K562 (cell line): Measurements from ENCODE around the gene ZNF778. TPM values are rescaled to one million over a fixed set of nuclear protein-coding genes. Genes with fewer than 3 reads are reported as not detected.

Experiments
- ATAC-seq: fragments of 200-7000 bp; cut with Tn5 transposase; 3 replicates; pipeline ENCODE4 v1.9.1; 2020; ENCODE audit warnings: moderate library complexity
- BruUV-seq: library from RNA; stranded (reverse); fragments of 400-500 nt; replicated peaks from 2 replicates; lab custom pipeline; 2021; lab: Mats Ljungman, UMichigan
- CTCF ChIA-PET: fragments of 300-600 bp; formaldehyde crosslinking; extraction: SDS; loops from one replicate; lab custom pipeline; 2021; ENCODE audit warnings: low intra/inter-chr PET ratio; lab: Yijun Ruan, JAX
- POLR2A ChIA-PET: fragments of 300-600, 350-650 bp; sonication (Branson Sonifier 250); formaldehyde crosslinking; extraction: SDS; loops from one replicate; lab custom pipeline; 2021; ENCODE audit warnings: antibody characterized with exemption, inconsistent platforms; lab: Yijun Ruan, JAX
- DNase-seq, 4 experiments: peaks; one replicate each; pipeline versions ENCODE4 v3.0.0 to v3.0.0-alpha.2; 2011 to 2018; ENCODE audit warnings: low spot score in 3 of 4, mixed read lengths in 3 of 4; ENCODE audit errors: extremely low read depth in 1 of 4
- FAIRE-seq: peaks from 2 replicates; lab custom pipeline; 2011; peaks lifted over from hg19 to GRCh38; lab: Jason Lieb, UNC
- H2AFZ ChIP-seq: 2 replicates; pipeline ENCODE4 v1.6.0; 2011; ENCODE audit warnings: low read depth, low read length, control low read depth, inconsistent platforms
- H3K27ac ChIP-seq: fragments of 200-600 bp; 3 replicates; pipeline ENCODE4 v1.8.0; 2011; ENCODE audit warnings: low read depth, mild to moderate bottlenecking, control low read depth, inconsistent platforms, low read length, moderate library complexity, mixed read lengths; ENCODE audit errors: extremely low read depth
- H3K27me3 ChIP-seq, 2 experiments: fragments of 300-600 bp in 1 of 2; 2 replicates in 1 of 2; 3 replicates in 1 of 2; pipeline versions ENCODE4 v1.6.0 to v1.8.0; 2011; ENCODE audit warnings: inconsistent platforms in 2 of 2, low read length in 2 of 2, mild to moderate bottlenecking in 1 of 2, mixed read lengths in 1 of 2, moderate library complexity in 1 of 2; ENCODE audit not compliant: control insufficient read depth in 2 of 2, insufficient read depth in 2 of 2
- H3K36me3 ChIP-seq: fragments of 300-600 bp; 3 replicates; pipeline ENCODE4 v1.8.0; 2011; ENCODE audit warnings: mild to moderate bottlenecking, low read length, inconsistent platforms; ENCODE audit not compliant: control insufficient read depth, insufficient read depth
- H3K4me1 ChIP-seq, 2 experiments: fragments of 200-600 bp in 1 of 2; replicated peaks in 1 of 2; 2 replicates in 1 of 2; 3 replicates in 1 of 2; pipeline versions ENCODE4 v1.5.1 to v1.8.0; 2011; ENCODE audit warnings: inconsistent platforms in 2 of 2, low read length in 2 of 2, mild to moderate bottlenecking in 1 of 2, mixed read lengths in 1 of 2, moderate library complexity in 1 of 2; ENCODE audit not compliant: control insufficient read depth in 2 of 2, insufficient read depth in 2 of 2
- H3K4me2 ChIP-seq: 2 replicates; pipeline ENCODE4 v1.6.1; 2011; ENCODE audit warnings: low read length, control low read depth, inconsistent platforms, mixed read lengths; ENCODE audit not compliant: insufficient read depth
- H3K4me3 ChIP-seq: fragments of 200-600 bp; sonication (generic), shearing (Covaris generic); 2 replicates; pipeline ENCODE4 v1.5.1; 2016; ENCODE audit warnings: control low read depth, inconsistent platforms
- H3K79me2 ChIP-seq: fragments of 200-600 bp; 3 replicates; pipeline ENCODE4 v1.8.0; 2011; ENCODE audit warnings: low read length, inconsistent platforms; ENCODE audit not compliant: control insufficient read depth, insufficient read depth
- H3K9ac ChIP-seq, 2 experiments: 2 replicates each; pipeline versions ENCODE4 v1.6.0 to v1.6.1; 2011; ENCODE audit warnings: low read depth in 2 of 2, low read length in 2 of 2, control low read depth in 1 of 2, inconsistent platforms in 1 of 2, mild to moderate bottlenecking in 1 of 2, mixed read lengths in 1 of 2; ENCODE audit not compliant: insufficient read depth in 1 of 2
- H3K9me1 ChIP-seq: one replicate; pipeline ENCODE4 v1.6.0; 2011; ENCODE audit warnings: inconsistent platforms, mild to moderate bottlenecking, low read length, moderate library complexity; ENCODE audit not compliant: control insufficient read depth, insufficient read depth
- H3K9me3 ChIP-seq: replicated peaks from 2 replicates; pipeline ENCODE4 v1.5.1; 2011; ENCODE audit warnings: low read depth, low read length, inconsistent platforms; ENCODE audit not compliant: control insufficient read depth, insufficient read depth
- H4K20me1 ChIP-seq: replicated peaks from 2 replicates; pipeline ENCODE4 v1.6.1; 2011; ENCODE audit warnings: low read length, inconsistent platforms, mixed read lengths; ENCODE audit not compliant: control insufficient read depth, insufficient read depth
- CHAMP1 ChIP-seq: fragments of 450-650 bp; IDR thresholded peaks from 2 replicates; pipeline ENCODE4 v1.6.1; 2016; ENCODE audit warnings: mild to moderate bottlenecking
- PCBP1 ChIP-seq: fragments of 200-400 bp; formaldehyde crosslinking; IDR thresholded peaks from 2 replicates; pipeline ENCODE4 v1.6.1; 2018; ENCODE audit warnings: mild to moderate bottlenecking, low read depth, low read length; ENCODE audit not compliant: poor library complexity, severe bottlenecking
- RBFOX2 ChIP-seq: fragments of 200-400 bp; formaldehyde crosslinking; IDR thresholded peaks from 2 replicates; pipeline ENCODE4 v1.6.1; 2017; ENCODE audit warnings: low read depth, mild to moderate bottlenecking, low read length, moderate library complexity
- ZBTB7A ChIP-seq: IDR thresholded peaks from 2 replicates; pipeline ENCODE4 v1.6.1; 2011; ENCODE audit warnings: low read depth, mild to moderate bottlenecking, low read length, moderate library complexity, borderline replicate concordance; ENCODE audit not compliant: control insufficient read depth
- WGBS: fragments of 100-300 bp; shearing (Covaris generic); methylation state at CpG from one replicate; pipeline ENCODE4 v1.1.6; 2016; ENCODE audit warnings: low coverage, mixed read lengths; ENCODE audit not compliant: insufficient coverage; ENCODE audit errors: missing lambda C conversion rate; 5-methylcytosine and 5-hydroxymethylcytosine counted together
- in situ Hi-C: fragments of 300-500 bp; cut with MboI; formaldehyde crosslinking; loops from 4 replicates; pipeline ENCODE4 v1.15.0; 2018; ENCODE audit warnings: inconsistent platforms, mixed read lengths
- intact Hi-C: fragments of 100-400 bp; cut with micrococcal nuclease; formaldehyde crosslinking; loops from 2 replicates; pipeline ENCODE4 v1.14.2; 2022
- polyA plus RNA-seq, 8 experiments: library from polyadenylated mRNA; depleted of rRNA in 4 of 8; stranded (reverse) in 5 of 8; unstranded in 3 of 8; fragments of >200 nt; fragmentation: Nextera tagmentation in 2 of 8; fragmentation: Illumina TruSeq in 1 of 8; extraction: Ambion mirVana in 2 of 8; extraction: Trizol in 1 of 8; gene quantifications; 2 replicates each; pipeline versions ENCODE4 v1.2.1 to v1.2.3, GENCODE V29; 2011 to 2014; ENCODE audit warnings: inconsistent platforms in 1 of 8, missing spikeins in 1 of 8
- total RNA-seq, 7 experiments: library from RNA; depleted of rRNA in 6 of 7; stranded (reverse); fragments of >200 nt in 6 of 7; fragmentation: Illumina TruSeq in 2 of 7; extraction: Trizol in 2 of 7; gene quantifications; 2 replicates each; pipeline versions ENCODE4 v1.2.1 to v1.2.3, GENCODE V29; 2011 to 2021; ENCODE audit warnings: low replicate concordance in 1 of 7

ZNF778 gene
- total and polyA plus RNA-seq, 9 of the 15 experiments (the other 6 are each of a cell fraction or from before 2014, with no cell fraction given): 0.70 to 60.6 (median 7.5) TPM

GRCh38 chr16:89200850-89201411 is 16.6 kb upstream of the ZNF778 start:
- peaks cover 7 to 15% of the 10 kb centered on the region in 2 experiments for H3K27me3 ChIP-seq
- no peak for DNase-seq
- 0 out of 2 replicates have a peak, but pooled peaks have one; percentile 11 for TF ChIP-seq RBFOX2
- no peak for TF ChIP-seq CHAMP1
- peak; percentile 23 for TF ChIP-seq PCBP1
- peak; percentile 31; the same call in 1 of the 2 replicates for TF ChIP-seq ZBTB7A
- TF ChIP-seq, all 486 proteins: peak for 3
- intact Hi-C loops (loop anchor here (1.0 kb wide), 1 partner anchor 30 kb away; the partner anchor contains the start of gene CDH15), in situ Hi-C loops (no loop called here)
- ATAC-seq: no peak
- peak overlapping the region; percentile 58; the same call in 1 of the 2 replicates for H3K4me2 ChIP-seq
- H3K4me3 ChIP-seq: peak overlapping the region; percentile 26; the same call in 1 of the 2 replicates
- H3K27ac ChIP-seq: no peak overlapping the region
- peaks cover 5% of the 10 kb centered on the region for H3K9me3 ChIP-seq
- no peak for FAIRE-seq
- no peaks in the 10 kb centered on the region for H3K36me3 ChIP-seq
- WGBS: 15% methylated on average over 26 of the region's 58 CpGs
- no peaks in the 10 kb centered on the region for H3K9me1 ChIP-seq
- ChIA-PET CTCF (no interaction called here), POLR2A (no interaction called here)
- BruUV-seq: no TSS peak
- H3K4me1 ChIP-seq: peaks cover 0 to 56% of the 10 kb centered on the region in 2 experiments; a peak in 2 of 5 replicates
- no peaks in the 10 kb centered on the region for H3K79me2 ChIP-seq
- H3K9ac ChIP-seq: peak overlapping the region in 1 of 2 experiments; percentile 89; a peak in 2 of 4 replicates
- no peak overlapping the region; the same call in 1 of the 2 replicates for H2AFZ ChIP-seq
- no peaks in the 10 kb centered on the region; the same call in 1 of the 2 replicates for H4K20me1 ChIP-seq
